NCI-H1417 treated with DMSO at 0.1 percent for 48 hours (cell line): ENCODE data around the gene KCNC1.

ENCODE experiments used
- DNase-seq: peaks from one replicate; lab custom pipeline; 2025; lab: John Stamatoyannopoulos, UW

The KCNC1 gene

GRCh38 chr11:17755891-17756290 lies 21.3 kb downstream of the KCNC1 start:
- no peak for DNase-seq

GRCh38 chr11:17760102-17761029 lies 25.8 kb downstream of the KCNC1 start:
- DNase-seq = no peak

- no peak for DNase-seq
These were observed 27.9 kb downstream of the KCNC1 start for GRCh38 chr11:17762309-17762974.

GRCh38 chr11:17763244-17763643 lies 28.7 kb downstream of the KCNC1 start:
- no peak for DNase-seq

DNA sequence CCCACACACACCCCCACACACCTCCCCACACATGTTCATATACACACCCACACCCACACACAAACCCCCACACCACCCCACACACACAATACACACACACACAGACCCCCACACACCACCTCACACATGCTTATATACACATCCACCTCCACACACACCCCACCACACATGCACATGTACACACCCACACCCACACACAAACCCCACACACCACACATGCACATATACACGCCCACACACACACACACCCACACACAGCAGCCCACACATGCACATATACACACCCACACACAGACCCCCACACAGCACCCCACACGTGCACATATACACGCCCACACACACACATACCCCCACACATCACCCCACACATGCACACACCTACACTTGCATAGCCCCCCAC lies 29.1 kb downstream of the KCNC1 start:
- no peak for DNase-seq

- no peak for DNase-seq
These were observed 30.1 kb downstream of the KCNC1 start for GRCh38 chr11:17764446-17765218.

GRCh38 chr11:17765356-17766072 lies 30.9 kb downstream of the KCNC1 start:
- no peak for DNase-seq

DNA sequence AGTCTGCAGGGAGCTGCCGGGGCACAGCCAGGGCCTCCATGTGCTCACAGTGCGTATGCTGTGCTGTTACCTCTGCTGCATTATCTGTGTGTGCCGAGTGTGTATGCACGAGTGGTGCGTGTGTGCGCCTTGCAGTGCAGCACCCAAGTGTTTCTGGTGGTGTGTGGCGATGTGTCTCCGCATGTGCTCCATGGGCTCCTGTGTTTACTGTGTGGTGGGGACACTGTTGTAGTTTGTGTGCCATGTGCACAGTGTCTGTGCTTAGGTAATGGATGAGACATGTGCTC lies 31.4 kb downstream of the KCNC1 start:
- DNase-seq = no peak

DNA sequence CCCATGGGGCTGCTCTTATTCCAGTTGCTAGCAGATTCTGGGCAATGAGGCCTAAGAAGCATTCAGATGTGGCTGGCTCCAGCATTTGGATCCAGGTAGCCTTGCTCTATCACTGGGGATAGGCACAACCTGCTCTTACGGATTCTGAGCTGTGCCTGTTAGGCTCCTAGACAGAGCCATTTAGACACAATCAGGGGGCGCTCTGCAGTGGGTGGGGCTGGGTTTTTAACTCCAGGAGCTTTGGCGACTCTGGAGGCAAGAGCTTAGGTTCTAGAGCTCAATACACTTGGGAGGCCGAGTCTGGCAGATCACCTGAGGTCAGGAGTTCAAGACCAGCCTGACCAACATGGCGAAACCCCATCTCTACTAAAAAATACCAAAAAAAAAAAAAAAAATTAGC lies 32.0 kb downstream of the KCNC1 start:
- no peak for DNase-seq

GRCh38 chr11:17767301-17767885 lies 32.8 kb downstream of the KCNC1 start:
- DNase-seq = no peak

GRCh38 chr11:17767914-17768313 lies 33.3 kb downstream of the KCNC1 start:
- no peak for DNase-seq

- DNase-seq = no peak
These were observed 34.0 kb downstream of the KCNC1 start for GRCh38 chr11:17768547-17768946.

DNA sequence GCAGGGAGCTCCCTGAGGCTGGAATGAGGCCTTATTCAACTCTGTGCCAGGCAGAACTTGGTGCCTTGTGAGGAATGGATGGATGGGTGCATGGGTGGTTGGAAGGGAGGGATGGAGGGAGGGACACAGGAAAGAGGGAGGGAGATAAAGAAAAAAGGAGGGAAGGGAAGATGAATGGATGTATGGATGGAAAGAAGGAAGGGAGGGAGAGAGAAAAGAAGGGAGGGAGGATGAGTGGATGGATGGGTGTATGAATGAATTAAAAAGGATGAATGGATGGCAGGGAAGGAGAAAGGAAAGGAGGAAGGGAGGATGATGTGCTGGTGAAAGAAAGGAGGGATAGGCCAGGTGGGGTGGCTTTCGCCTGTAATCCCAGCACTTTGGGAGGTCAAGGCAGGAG lies 34.6 kb downstream of the KCNC1 start:
- no peak for DNase-seq

DNA sequence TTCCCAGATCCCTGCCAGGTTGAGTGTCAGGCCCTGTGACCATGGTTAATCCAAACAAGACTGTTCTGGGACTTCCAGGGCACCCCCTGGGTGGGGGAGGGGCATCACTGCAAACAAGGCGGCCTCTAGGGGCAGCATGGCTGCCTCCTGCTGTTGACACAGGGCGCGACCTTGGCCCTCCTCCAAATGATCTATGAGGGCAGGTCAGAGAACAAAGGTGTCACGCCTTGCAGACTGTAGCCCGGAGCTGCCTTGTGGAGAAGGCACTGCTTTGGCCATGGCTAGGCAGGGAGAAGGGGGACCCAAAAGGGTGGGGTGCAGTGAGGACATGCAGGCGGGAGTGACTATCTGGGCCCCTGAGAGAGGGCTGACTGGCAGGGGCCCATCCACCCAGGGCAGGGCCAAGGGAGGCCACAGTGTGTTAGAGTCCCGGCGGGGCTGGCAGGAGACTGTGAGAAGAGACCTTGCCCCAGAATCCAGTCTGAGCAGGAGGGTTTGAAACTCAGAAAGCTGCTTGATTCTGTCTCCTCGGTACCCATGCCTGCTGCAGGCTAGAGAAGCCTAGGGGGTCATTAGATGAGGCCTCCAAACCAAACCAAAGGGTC lies 35.6 kb downstream of the KCNC1 start:
- no peak for DNase-seq

DNA sequence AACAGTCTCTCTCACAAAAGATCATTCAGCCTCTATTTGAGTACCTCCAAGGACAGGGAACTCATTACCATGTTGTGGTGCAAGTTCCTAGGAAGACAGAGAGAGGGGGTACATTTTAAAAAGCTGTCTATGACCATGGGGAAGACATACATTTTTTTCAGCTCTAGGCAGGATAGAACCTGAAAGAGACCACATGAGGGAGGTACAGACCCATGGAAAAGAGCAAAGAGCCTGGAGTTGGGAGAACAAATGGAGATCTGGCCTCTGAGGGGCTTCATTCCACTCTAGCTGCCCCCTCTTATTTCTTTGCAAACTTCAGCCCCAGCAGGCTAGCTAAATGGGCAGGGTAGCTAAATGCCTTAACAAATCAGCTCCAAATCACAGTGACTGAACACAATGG lies 36.3 kb downstream of the KCNC1 start:
- DNase-seq = no peak

- DNase-seq = no peak
These were observed 36.8 kb downstream of the KCNC1 start for GRCh38 chr11:17771415-17771814.

- DNase-seq = no peak
These were observed 37.3 kb downstream of the KCNC1 start for GRCh38 chr11:17771841-17772401.

DNA sequence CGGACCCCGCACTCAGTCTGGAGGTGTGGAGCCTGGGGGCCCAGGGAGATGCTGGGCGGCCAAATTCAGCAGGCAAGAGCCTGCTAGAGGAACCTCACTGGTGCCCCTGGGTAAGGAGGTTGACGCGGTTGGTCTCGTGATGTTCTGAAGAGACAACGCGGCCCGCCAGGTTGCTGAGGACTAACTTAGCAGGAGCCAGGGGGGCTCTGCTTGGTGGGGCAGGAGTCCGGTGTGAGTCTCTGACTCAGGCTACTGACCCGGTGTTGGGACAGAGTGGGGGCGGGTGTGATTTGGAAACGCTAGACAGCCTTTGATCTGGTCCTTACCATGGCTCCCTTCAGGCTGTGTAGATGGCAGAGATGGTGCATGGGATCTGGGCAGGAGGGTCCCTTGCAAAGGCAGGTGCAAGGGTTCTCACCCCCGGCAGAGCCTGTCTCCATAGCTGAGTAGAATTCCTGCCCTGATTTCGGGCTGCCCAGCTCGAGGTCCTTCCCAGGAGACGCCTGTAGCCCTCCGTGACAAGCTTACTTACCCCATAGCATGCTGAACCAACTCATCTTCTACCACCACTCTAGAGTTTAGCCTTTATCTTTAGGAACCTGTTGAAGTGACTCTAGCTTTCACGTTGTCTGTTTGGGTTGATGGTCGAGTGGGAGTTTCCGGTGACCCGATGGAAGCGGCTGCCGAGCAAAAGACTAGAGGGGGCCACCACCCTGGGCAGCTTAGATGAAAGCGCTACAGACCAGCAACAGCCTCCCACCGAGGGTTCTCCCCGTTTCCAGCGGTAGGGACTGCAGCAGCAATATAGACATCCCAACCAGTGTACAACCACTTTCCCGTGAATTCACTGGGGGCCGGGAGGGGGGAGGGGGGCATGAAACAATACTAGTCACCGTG lies 38.4 kb downstream of the KCNC1 start:
- DNase-seq = no peak

- no peak for DNase-seq
These were observed 39.1 kb downstream of the KCNC1 start for GRCh38 chr11:17773674-17774073.
